GM12801 (cell line): ENCODE results near the gene PTPN22.

Source experiments
- CTCF ChIP-seq: IDR thresholded peaks from one replicate; pipeline ENCODE4 v1.5.1; 2011; ENCODE audit warnings: control low read depth; ENCODE audit not compliant: insufficient read length; ENCODE audit errors: extremely low read depth

PTPN22 gene

GRCh38 chr1:113779542-113779941 lies 92.0 kb downstream of the PTPN22 start:
- TF ChIP-seq CTCF = no peak

- TF ChIP-seq CTCF = no peak
These were observed 94.0 kb downstream of the PTPN22 start for GRCh38 chr1:113777561-113777960.

GRCh38 chr1:113770031-113770430 lies 101.5 kb downstream of the PTPN22 start:
- TF ChIP-seq CTCF = no peak

- no peak for TF ChIP-seq CTCF
These were observed 101.9 kb downstream of the PTPN22 start for GRCh38 chr1:113769601-113769970.

- TF ChIP-seq CTCF = no peak
These were observed 102.5 kb downstream of the PTPN22 start for GRCh38 chr1:113768916-113769600.

- TF ChIP-seq CTCF = no peak
These were observed 105.9 kb downstream of the PTPN22 start for GRCh38 chr1:113765306-113766230.
